ENCODE measurements around the gene FIP1L1.

DNA sequence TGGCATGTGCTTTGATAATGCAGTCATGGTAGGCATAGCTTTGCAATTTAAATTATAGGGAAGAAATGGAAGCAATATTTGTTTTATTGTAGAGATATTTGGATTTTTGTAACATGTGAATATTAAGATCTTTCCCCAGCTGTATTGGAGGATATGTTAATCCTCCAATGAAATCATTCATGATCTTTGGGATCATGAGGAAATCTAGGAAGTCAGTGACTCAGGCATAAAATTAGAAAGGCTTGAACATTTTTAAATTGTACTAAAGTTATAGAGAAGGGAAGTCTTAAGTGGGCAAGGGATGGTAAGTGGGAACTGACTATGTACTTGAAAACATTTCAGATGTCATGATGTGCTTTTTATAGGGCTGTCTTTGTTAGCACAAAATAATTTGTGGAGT is 46.8 kb downstream of the FIP1L1 start:
- TF ChIP-seq, protein P1, sequence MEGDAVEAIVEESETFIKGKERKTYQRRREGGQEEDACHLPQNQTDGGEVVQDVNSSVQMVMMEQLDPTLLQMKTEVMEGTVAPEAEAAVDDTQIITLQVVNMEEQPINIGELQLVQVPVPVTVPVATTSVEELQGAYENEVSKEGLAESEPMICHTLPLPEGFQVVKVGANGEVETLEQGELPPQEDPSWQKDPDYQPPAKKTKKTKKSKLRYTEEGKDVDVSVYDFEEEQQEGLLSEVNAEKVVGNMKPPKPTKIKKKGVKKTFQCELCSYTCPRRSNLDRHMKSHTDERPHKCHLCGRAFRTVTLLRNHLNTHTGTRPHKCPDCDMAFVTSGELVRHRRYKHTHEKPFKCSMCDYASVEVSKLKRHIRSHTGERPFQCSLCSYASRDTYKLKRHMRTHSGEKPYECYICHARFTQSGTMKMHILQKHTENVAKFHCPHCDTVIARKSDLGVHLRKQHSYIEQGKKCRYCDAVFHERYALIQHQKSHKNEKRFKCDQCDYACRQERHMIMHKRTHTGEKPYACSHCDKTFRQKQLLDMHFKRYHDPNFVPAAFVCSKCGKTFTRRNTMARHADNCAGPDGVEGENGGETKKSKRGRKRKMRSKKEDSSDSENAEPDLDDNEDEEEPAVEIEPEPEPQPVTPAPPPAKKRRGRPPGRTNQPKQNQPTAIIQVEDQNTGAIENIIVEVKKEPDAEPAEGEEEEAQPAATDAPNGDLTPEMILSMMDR (IDR thresholded peaks at IDR 0.05 in 8 of 11, conservative IDR thresholded peaks at IDR 0.05 in 3 of 11) = no peak
- TF ChIP-seq POLR2A (IDR thresholded peaks at IDR 0.05) = no peak
